Mesothelial cell of epicardium (in vitro differentiated cells): ENCODE measurements around the gene IGLL1. TPM values are rescaled to one million over a fixed set of nuclear protein-coding genes. Genes with fewer than 3 reads are reported as not detected.

Experiments
- DNase-seq, 2 experiments: peaks; one replicate each; pipeline ENCODE4 v3.0.0; 2021; ENCODE audit warnings: low spot score in 2 of 2; ENCODE audit not compliant: unreplicated experiment in 2 of 2
- H3K27ac Mint-ChIP-seq: 2 replicates; pipeline ENCODE4 v1.8.0; 2021; ENCODE audit warnings: mixed read lengths
- H3K27me3 Mint-ChIP-seq: 2 replicates; pipeline ENCODE4 v1.8.0; 2021; ENCODE audit warnings: low read depth, mixed read lengths
- H3K36me3 Mint-ChIP-seq: 2 replicates; pipeline ENCODE4 v1.8.0; 2021; ENCODE audit warnings: mixed read lengths
- H3K4me1 Mint-ChIP-seq: 2 replicates; pipeline ENCODE4 v1.8.0; 2021; ENCODE audit warnings: mixed read lengths
- H3K4me3 Mint-ChIP-seq: 2 replicates; pipeline ENCODE4 v1.8.0; 2021; ENCODE audit warnings: mild to moderate bottlenecking, moderate library complexity, mixed read lengths
- H3K9me3 Mint-ChIP-seq: 2 replicates; pipeline ENCODE4 v1.8.0; 2021; ENCODE audit warnings: mixed read lengths
- total RNA-seq: library from RNA; stranded (reverse); gene quantifications from 3 replicates; pipeline ENCODE4 v1.2.1, GENCODE V29; 2021
- TF ChIP-seq, protein P1 (sequence below): fragments of 200-600 bp; sonication (generic); IDR thresholded peaks from one replicate; pipeline ENCODE4 v1.5.0; 2021; ENCODE audit warnings: antibody characterized with exemption; ENCODE audit not compliant: unreplicated experiment

Gene IGLL1
- total RNA-seq, 1 donor from 2014 or later = not detected

DNA sequence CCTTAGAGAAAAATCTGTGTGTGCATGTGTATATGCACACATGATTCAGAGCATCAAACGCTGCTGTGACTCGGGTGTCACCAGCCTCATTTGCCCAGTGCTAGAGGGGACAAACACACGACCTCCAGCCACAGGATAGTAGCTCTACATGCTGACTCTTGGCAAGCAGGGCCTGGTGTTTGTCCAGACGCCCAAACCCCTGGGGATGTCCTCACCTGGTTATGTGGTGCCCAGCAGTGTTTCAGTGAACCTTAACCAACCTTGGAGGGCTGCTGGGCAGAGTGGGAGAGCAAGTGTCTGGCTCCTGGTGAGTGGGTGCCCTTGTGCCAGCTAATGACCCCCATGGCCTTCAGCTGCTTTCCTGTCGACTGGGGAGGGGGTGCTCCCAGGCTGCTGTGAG lies 26.7 kb downstream of the IGLL1 start:
- H3K27me3 Mint-ChIP-seq = no peaks in the 10 kb centered on the region
- no peak overlapping the region for H3K27ac Mint-ChIP-seq
- H3K9me3 Mint-ChIP-seq = peaks cover under 1% of the 10 kb centered on the region
- H3K36me3 Mint-ChIP-seq = peaks cover under 1% of the 10 kb centered on the region
- no peak for DNase-seq
- no peak overlapping the region for H3K4me3 Mint-ChIP-seq
- TF ChIP-seq, protein P1, sequence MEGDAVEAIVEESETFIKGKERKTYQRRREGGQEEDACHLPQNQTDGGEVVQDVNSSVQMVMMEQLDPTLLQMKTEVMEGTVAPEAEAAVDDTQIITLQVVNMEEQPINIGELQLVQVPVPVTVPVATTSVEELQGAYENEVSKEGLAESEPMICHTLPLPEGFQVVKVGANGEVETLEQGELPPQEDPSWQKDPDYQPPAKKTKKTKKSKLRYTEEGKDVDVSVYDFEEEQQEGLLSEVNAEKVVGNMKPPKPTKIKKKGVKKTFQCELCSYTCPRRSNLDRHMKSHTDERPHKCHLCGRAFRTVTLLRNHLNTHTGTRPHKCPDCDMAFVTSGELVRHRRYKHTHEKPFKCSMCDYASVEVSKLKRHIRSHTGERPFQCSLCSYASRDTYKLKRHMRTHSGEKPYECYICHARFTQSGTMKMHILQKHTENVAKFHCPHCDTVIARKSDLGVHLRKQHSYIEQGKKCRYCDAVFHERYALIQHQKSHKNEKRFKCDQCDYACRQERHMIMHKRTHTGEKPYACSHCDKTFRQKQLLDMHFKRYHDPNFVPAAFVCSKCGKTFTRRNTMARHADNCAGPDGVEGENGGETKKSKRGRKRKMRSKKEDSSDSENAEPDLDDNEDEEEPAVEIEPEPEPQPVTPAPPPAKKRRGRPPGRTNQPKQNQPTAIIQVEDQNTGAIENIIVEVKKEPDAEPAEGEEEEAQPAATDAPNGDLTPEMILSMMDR = no peak
- peaks cover 3% of the 10 kb centered on the region for H3K4me1 Mint-ChIP-seq

DNA sequence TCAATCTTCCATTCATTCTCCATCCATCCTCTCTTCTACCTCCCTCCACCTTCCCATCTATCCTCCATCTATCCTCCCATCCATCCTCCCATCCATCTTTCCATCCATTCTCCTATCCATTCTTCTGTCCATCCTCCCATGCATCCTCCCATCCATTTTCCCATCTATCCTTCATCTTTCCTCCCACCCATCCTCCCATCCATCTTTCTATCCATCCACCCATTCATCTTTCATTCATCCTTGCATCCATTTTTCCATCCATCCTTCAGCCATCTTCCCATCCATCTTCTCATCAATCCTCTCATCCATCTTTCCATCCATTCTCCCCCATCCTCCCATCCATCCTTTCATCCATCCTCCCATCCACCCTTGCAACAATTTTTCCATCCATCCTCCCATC lies 27.5 kb downstream of the IGLL1 start:
- peaks cover 3% of the 10 kb centered on the region for H3K4me1 Mint-ChIP-seq
- DNase-seq = no peak
- peaks cover 8% of the 10 kb centered on the region for H3K9me3 Mint-ChIP-seq
- TF ChIP-seq, protein P1 = no peak
- no peaks in the 10 kb centered on the region for H3K27me3 Mint-ChIP-seq
- peaks cover 9% of the 10 kb centered on the region for H3K36me3 Mint-ChIP-seq
- no peak overlapping the region for H3K4me3 Mint-ChIP-seq
- no peak overlapping the region for H3K27ac Mint-ChIP-seq

DNA sequence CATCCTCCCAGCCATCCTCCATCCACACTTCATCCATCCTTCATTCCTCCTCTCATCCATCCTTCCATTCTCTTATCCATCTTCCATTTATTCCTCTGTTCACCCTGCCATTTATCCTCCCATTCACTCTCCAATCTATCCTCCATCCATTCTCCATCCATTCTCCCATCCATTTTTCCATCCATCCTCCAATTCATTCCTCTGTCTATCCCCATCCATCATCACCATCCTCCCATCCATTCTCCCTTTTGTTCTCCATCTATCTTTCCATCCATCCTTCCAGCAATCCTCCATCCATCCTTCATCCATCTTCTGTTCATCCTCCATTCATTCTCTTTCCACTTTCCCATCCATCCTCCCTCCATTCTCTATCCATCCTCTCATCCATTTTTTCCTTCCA lies 28.7 kb downstream of the IGLL1 start:
- H3K27ac Mint-ChIP-seq = no peak overlapping the region
- DNase-seq = no peak
- H3K27me3 Mint-ChIP-seq = no peaks in the 10 kb centered on the region
- no peak overlapping the region for H3K4me3 Mint-ChIP-seq
- H3K36me3 Mint-ChIP-seq = peaks cover 19% of the 10 kb centered on the region
- TF ChIP-seq, protein P1 = no peak
- H3K9me3 Mint-ChIP-seq = peaks cover 11% of the 10 kb centered on the region
- peaks cover 3% of the 10 kb centered on the region for H3K4me1 Mint-ChIP-seq

DNA sequence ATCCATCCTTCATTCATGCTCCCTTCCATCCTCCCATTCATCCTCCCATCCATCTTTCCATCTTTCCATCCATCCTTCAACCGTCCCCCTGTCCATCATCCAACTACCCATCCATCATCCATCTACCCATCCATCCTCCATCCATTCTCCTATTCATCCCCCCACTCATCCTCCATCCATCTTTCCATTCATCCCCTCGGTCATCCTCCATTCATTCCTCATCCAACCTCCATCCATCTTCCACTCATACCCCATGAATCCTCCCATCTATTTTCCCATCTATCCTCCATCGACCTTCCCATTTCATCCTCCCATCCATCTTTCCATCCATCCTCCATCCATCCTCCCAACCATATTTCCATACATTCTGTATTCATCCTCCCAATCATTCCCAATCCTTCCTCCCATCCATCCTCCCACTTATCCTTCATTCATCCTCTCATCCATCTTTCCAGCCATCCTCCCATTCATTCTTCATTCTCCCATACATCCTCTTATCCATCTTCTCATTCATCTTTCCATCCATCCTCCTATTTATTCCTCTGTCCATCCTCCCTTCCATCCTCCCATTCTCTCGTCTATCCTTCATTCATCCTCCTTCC lies 29.9 kb downstream of the IGLL1 start:
- peaks cover 11% of the 10 kb centered on the region for H3K9me3 Mint-ChIP-seq

DNA sequence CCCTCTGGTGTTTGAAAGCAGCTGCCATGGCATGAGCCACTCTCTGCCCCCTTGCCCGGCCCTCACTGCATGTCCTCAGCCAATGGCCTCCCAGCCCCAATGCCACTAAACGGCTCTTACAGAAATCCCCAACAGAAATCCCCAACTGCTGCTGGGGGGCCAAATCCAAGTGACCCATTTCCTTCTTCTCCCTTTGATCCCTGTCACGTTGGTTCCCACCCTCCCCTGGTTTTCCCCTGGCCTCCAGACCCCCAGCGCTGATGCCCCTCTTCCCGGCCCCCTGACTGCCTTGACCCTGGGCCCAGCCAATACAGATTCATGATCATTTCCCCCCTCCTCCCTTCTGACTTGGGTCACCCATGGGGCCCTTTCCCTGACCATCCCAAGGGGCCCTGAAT lies 30.9 kb downstream of the IGLL1 start:
- H3K27ac Mint-ChIP-seq = no peak overlapping the region
- TF ChIP-seq, protein P1 = no peak
- no peaks in the 10 kb centered on the region for H3K27me3 Mint-ChIP-seq
- H3K36me3 Mint-ChIP-seq = peaks cover 31% of the 10 kb centered on the region
- peaks cover 12% of the 10 kb centered on the region for H3K4me1 Mint-ChIP-seq
- H3K9me3 Mint-ChIP-seq = peaks cover 11% of the 10 kb centered on the region
- H3K4me3 Mint-ChIP-seq = no peak overlapping the region
- no peak for DNase-seq

More for the DNA sequence above, 29.9 kb downstream of the IGLL1 start:
- H3K4me1 Mint-ChIP-seq = peaks cover 5% of the 10 kb centered on the region
- H3K27me3 Mint-ChIP-seq = no peaks in the 10 kb centered on the region
- TF ChIP-seq, protein P1 = no peak
- no peak overlapping the region for H3K27ac Mint-ChIP-seq
- no peak for DNase-seq
- peaks cover 29% of the 10 kb centered on the region for H3K36me3 Mint-ChIP-seq
- no peak overlapping the region for H3K4me3 Mint-ChIP-seq
